Suprapubic skin (tissue), 4 donors: ENCODE measurements around the gene STAG2. TPM values are rescaled to one million over a fixed set of nuclear protein-coding genes. Genes with fewer than 3 reads are reported as not detected.

Experiments
- DNase-seq, 2 donors: peaks; one replicate each; pipeline ENCODE4 v3.0.0-alpha.2; 2019; ENCODE audit warnings: low spot score in 2 of 2
- H3K27ac ChIP-seq: fragments of 200-600 bp; sonication (generic); one replicate; pipeline ENCODE4 v1.5.1; 2019
- H3K27me3 ChIP-seq: fragments of 200-600 bp; sonication (generic); one replicate; pipeline ENCODE4 v1.5.1; 2019
- H3K36me3 ChIP-seq: fragments of 200-600 bp; sonication (generic); one replicate; pipeline ENCODE4 v1.5.1; 2019
- H3K4me1 ChIP-seq: fragments of 200-600 bp; sonication (generic); one replicate; pipeline ENCODE4 v1.5.1; 2019
- H3K4me3 ChIP-seq: fragments of 200-600 bp; sonication (generic); one replicate; pipeline ENCODE4 v1.5.1; 2019; ENCODE audit warnings: mild to moderate bottlenecking
- H3K9me3 ChIP-seq: fragments of 200-600 bp; sonication (generic); one replicate; pipeline ENCODE4 v1.5.1; 2019
- EP300 ChIP-seq: sonication (generic); formaldehyde crosslinking; IDR thresholded peaks from one replicate; pipeline ENCODE4 v1.6.1; 2017; ENCODE audit warnings: antibody characterized with exemption
- POLR2A ChIP-seq, 2 donors: fragments of 450-650 bp; IDR thresholded peaks; one replicate each; pipeline ENCODE4 v1.6.1; 2017; ENCODE audit warnings: antibody characterized with exemption in 2 of 2, mild to moderate bottlenecking in 2 of 2, moderate library complexity in 2 of 2
- POLR2AphosphoS5 ChIP-seq, 3 donors: sonication (generic); formaldehyde crosslinking; IDR thresholded peaks; one replicate each; pipeline ENCODE4 v1.6.1; 2017; ENCODE audit warnings: antibody characterized with exemption in 3 of 3
- WGBS: methylation state at CpG from one replicate; pipeline ENCODE4 v1.1.5; 2018; 5-methylcytosine and 5-hydroxymethylcytosine counted together
- total RNA-seq, 4 donors: library from RNA; depleted of rRNA; stranded (reverse); fragments of >200 nt; gene quantifications; one replicate each; pipeline ENCODE4 v1.1.0, GENCODE V29; 2016
- TF ChIP-seq, protein P1 (sequence below), 2 donors: fragments of 200-600 bp in 1 of 2; fragments of 450-650 bp in 1 of 2; sonication (generic) in 1 of 2; IDR thresholded peaks; one replicate each; pipeline ENCODE4 v1.5.1; 2016 to 2019; ENCODE audit warnings: antibody characterized with exemption in 2 of 2, mild to moderate bottlenecking in 1 of 2, moderate library complexity in 1 of 2

Gene STAG2
- total RNA-seq: 10 to 100 TPM; 40.0 to 68.2 (median 59.0) TPM

GRCh38 chrX:123961268-123962005 lies at the start of gene STAG2:
STAG2 (plus strand) TSS chrX:123961706; CDS start chrX:124022628, 60,922 bp downstream.
- H3K4me1 ChIP-seq: peaks cover 15% of the 10 kb centered on the region
- peak within 1 kb of the TSS; percentile 80 for H3K4me3 ChIP-seq
- no peaks in the 10 kb centered on the region for H3K27me3 ChIP-seq
- WGBS: 27% methylated on average over 37 of the region's 38 CpGs
- peak within 1 kb of the TSS; percentile 100 for H3K27ac ChIP-seq
- no peaks in the 10 kb centered on the region for H3K36me3 ChIP-seq
- TF ChIP-seq EP300: no peak
- TF ChIP-seq, protein P1, sequence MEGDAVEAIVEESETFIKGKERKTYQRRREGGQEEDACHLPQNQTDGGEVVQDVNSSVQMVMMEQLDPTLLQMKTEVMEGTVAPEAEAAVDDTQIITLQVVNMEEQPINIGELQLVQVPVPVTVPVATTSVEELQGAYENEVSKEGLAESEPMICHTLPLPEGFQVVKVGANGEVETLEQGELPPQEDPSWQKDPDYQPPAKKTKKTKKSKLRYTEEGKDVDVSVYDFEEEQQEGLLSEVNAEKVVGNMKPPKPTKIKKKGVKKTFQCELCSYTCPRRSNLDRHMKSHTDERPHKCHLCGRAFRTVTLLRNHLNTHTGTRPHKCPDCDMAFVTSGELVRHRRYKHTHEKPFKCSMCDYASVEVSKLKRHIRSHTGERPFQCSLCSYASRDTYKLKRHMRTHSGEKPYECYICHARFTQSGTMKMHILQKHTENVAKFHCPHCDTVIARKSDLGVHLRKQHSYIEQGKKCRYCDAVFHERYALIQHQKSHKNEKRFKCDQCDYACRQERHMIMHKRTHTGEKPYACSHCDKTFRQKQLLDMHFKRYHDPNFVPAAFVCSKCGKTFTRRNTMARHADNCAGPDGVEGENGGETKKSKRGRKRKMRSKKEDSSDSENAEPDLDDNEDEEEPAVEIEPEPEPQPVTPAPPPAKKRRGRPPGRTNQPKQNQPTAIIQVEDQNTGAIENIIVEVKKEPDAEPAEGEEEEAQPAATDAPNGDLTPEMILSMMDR (IDR thresholded peaks at IDR 0.05): no peak
- no peak for TF ChIP-seq POLR2AphosphoS5 (IDR thresholded peaks at IDR 0.05)
- no peak for TF ChIP-seq POLR2A (IDR thresholded peaks at IDR 0.05)
- no peaks in the 10 kb centered on the region for H3K9me3 ChIP-seq
- peak in 1 of 2 donors; percentile 82 for DNase-seq

DNA sequence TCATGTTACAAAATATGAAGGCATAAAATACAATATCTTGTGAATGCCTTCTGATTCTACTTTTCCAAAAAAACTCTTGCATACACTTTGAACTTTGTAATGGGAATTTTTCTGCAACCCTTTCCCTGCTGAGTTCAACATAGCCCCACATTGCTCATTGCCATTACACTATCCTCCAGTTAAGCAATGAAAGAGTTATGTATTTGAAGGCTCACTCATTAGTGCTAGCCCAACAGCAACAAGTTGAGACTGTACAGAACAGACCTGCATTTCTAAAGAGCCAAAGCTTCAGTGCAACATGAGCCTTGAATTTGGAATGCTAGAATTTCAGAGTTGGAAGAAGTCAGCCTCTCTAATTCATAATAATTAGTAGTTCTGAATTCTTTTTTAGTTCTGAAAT lies 44.4 kb upstream of the STAG2 start:
- TF ChIP-seq EP300 (no peak), POLR2A (IDR thresholded peaks at IDR 0.05) (no peak), POLR2AphosphoS5 (IDR thresholded peaks at IDR 0.05) (no peak)
- TF ChIP-seq, protein P1 (IDR thresholded peaks at IDR 0.05): no peak
- Histone ChIP-seq H3K36me3 (no peaks in the 10 kb centered on the region), H3K9me3 (no peaks in the 10 kb centered on the region), H3K27ac (no peak overlapping the region), H3K27me3 (no peaks in the 10 kb centered on the region), H3K4me1 (no peaks in the 10 kb centered on the region), H3K4me3 (no peak overlapping the region)
- no peak for DNase-seq

- Histone ChIP-seq H3K4me3 (no peak overlapping the region), H3K27ac (no peak overlapping the region)
- TF ChIP-seq POLR2A (IDR thresholded peaks at IDR 0.05): no peak
Observed at GRCh38 chrX:123918106-123918721, 43.3 kb upstream of the STAG2 start.

DNA sequence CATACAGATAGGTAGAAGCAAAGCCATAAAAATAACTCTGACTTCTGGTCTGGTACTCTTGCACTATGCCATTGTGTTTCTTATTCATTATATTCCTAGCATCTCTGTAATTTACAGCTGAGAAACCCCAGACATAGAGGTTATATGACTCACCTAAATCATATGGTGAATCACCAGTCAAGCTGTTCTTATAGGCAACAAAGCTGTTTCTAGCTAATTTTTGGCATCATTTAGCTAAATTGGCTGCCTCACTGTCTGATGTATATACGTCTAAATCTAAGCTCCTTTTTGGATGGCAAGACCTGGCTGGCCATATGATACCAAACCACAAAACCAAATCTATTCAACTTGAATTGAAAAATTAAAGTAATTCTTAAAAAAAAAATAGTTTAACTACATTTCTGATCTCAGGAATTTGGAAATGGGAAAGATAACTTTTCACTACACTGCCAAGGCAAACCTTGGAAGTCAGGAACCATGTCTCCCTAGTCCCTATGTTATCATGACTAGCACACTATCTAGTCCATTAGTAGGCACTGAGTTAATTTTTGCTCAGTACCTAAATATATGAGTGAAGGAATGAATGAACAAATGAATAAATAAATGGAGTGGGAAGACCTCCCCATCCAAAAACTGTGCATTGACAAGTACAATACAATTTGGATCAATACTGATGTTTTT lies 41.3 kb upstream of the STAG2 start:
- WGBS: 72% methylated on average over 1 of the region's 1 CpG
- H3K27me3 ChIP-seq: no peaks in the 10 kb centered on the region
- no peak overlapping the region for H3K27ac ChIP-seq
- no peaks in the 10 kb centered on the region for H3K4me1 ChIP-seq
- H3K4me3 ChIP-seq: no peak overlapping the region
- TF ChIP-seq, protein P1 (IDR thresholded peaks at IDR 0.05): no peak
- TF ChIP-seq EP300: no peak
- TF ChIP-seq POLR2A (IDR thresholded peaks at IDR 0.05): no peak
- no peak for TF ChIP-seq POLR2AphosphoS5 (IDR thresholded peaks at IDR 0.05)
- no peaks in the 10 kb centered on the region for H3K36me3 ChIP-seq
- H3K9me3 ChIP-seq: no peaks in the 10 kb centered on the region
- DNase-seq: no peak

More at GRCh38 chrX:123918106-123918721, 43.3 kb upstream of the STAG2 start:
- no peaks in the 10 kb centered on the region for H3K9me3 ChIP-seq
- 59% methylated on average over 4 of the region's 4 CpGs for WGBS
- H3K36me3 ChIP-seq: no peaks in the 10 kb centered on the region
- no peaks in the 10 kb centered on the region for H3K27me3 ChIP-seq
- DNase-seq: no peak
- no peaks in the 10 kb centered on the region for H3K4me1 ChIP-seq

DNA sequence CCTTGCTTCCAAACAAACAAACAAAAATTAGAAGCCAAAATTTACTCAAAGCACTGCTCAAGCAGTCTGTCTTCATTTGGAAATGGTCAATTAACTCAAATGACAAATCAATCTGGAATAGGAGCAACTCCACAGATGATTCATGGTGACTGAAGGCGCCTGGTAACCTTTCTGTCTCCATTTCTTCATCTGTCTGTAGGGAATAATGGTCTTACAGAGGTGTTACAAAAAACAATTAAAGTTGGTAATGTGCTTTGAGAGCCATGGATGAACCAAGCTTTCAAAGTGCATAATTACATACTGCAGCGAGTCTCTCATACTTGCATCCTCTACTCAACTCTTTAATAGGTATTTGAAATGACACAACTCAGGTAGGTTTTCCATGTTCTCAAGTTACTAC lies 38.3 kb upstream of the STAG2 start:
- no peak for TF ChIP-seq EP300
- no peak for TF ChIP-seq POLR2AphosphoS5 (IDR thresholded peaks at IDR 0.05)
- no peaks in the 10 kb centered on the region for H3K4me1 ChIP-seq
- H3K4me3 ChIP-seq: no peak overlapping the region
- no peaks in the 10 kb centered on the region for H3K27me3 ChIP-seq
- no peaks in the 10 kb centered on the region for H3K36me3 ChIP-seq
- 57% methylated on average over 2 of the region's 2 CpGs for WGBS
- no peaks in the 10 kb centered on the region for H3K9me3 ChIP-seq
- DNase-seq: no peak
- no peak overlapping the region for H3K27ac ChIP-seq

DNA sequence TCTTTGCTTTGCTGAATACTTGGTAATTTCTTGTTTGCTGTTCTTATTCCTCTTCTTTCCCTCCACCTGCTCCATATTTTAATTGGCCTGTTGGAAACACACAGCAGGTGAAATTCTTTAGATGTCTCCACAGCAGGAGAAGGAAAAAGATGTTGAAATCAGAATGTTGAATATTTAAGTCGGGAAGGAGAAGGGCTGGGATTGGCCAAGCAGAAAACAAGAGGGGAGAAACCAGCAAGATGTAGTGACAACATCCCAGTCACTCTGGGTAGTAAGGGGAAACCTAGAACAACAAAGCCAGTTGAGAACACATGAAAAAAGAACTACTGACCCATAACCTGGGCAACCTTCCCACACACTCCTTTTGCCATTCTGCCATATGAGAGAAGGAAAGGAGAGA lies 37.3 kb upstream of the STAG2 start:
- Histone ChIP-seq H3K27me3 (no peaks in the 10 kb centered on the region), H3K27ac (no peak overlapping the region), H3K4me3 (no peak overlapping the region), H3K4me1 (no peaks in the 10 kb centered on the region), H3K36me3 (no peaks in the 10 kb centered on the region), H3K9me3 (no peaks in the 10 kb centered on the region)
- WGBS: 69% methylated on average over 1 of the region's 1 CpG
- TF ChIP-seq, protein P1 (IDR thresholded peaks at IDR 0.05): no peak
- no peak for DNase-seq
